Panc1 (cell line): ENCODE data around the gene FBXO24. TPM values are rescaled to one million over a fixed set of nuclear protein-coding genes. Genes with fewer than 3 reads are reported as not detected.

ENCODE experiments used
- ATAC-seq: fragments of 200-7000 bp; cut with Tn5 transposase; 2 replicates; pipeline ENCODE4 v1.9.1; 2020; ENCODE audit warnings: mild to moderate bottlenecking, moderate library complexity
- BruUV-seq: library from RNA; stranded (reverse); fragments of 400-500 nt; replicated peaks from 2 replicates; lab custom pipeline; 2021; lab: Mats Ljungman, UMichigan
- CTCF ChIA-PET: fragments of 300-600 bp; sonication (Branson Sonifier 250); formaldehyde crosslinking; loops from one replicate; lab custom pipeline; 2022; ENCODE audit warnings: antibody characterized with exemption; lab: Charles Lee
- POLR2A ChIA-PET: fragments of 300-600 bp; sonication (Branson Sonifier 250); formaldehyde crosslinking; loops from one replicate; lab custom pipeline; 2022; ENCODE audit warnings: antibody characterized with exemption; lab: Charles Lee
- DNase-seq: peaks from one replicate; pipeline ENCODE4 v3.0.0-alpha.2; 2010; ENCODE audit warnings: low read depth, low spot score
- H3K27ac ChIP-seq: 2 replicates; pipeline ENCODE4 v1.5.1; 2011; ENCODE audit warnings: mild to moderate bottlenecking, low read length, inconsistent platforms
- H3K27me3 ChIP-seq: fragments of 200-500 bp; sonication (Bioruptor generic); 2 replicates; pipeline ENCODE4 v1.6.0; 2014; ENCODE audit warnings: low read length, inconsistent platforms; ENCODE audit not compliant: control insufficient read depth, insufficient read depth
- H3K36me3 ChIP-seq: fragments of 200-500 bp; sonication (Bioruptor generic); 2 replicates; pipeline ENCODE4 v1.5.1; 2014; ENCODE audit warnings: inconsistent platforms, mild to moderate bottlenecking, low read length, moderate library complexity; ENCODE audit not compliant: control insufficient read depth, insufficient read depth
- H3K4me1 ChIP-seq: 2 replicates; pipeline ENCODE4 v1.5.1; 2011; ENCODE audit warnings: inconsistent platforms, mild to moderate bottlenecking, low read length, moderate library complexity; ENCODE audit not compliant: control insufficient read depth, insufficient read depth
- H3K4me3 ChIP-seq, 2 experiments: 2 replicates each; pipeline ENCODE4 v1.5.1; 2011 to 2012; ENCODE audit warnings: low read depth in 2 of 2, low read length in 2 of 2, mild to moderate bottlenecking in 2 of 2, inconsistent platforms in 1 of 2, moderate library complexity in 1 of 2
- H3K9me3 ChIP-seq: fragments of 200-500 bp; sonication (Bioruptor generic); 2 replicates; pipeline ENCODE4 v1.5.1; 2014; ENCODE audit warnings: low read depth, mild to moderate bottlenecking, inconsistent platforms, low read length, moderate library complexity; ENCODE audit not compliant: control insufficient read depth, insufficient read depth
- POLR2AphosphoS5 ChIP-seq: IDR thresholded peaks from 2 replicates; pipeline ENCODE4 v1.6.1; 2012; ENCODE audit warnings: mild to moderate bottlenecking, low read depth, low read length, moderate library complexity
- SIN3A ChIP-seq: IDR thresholded peaks from 2 replicates; pipeline ENCODE4 v1.6.1; 2012; ENCODE audit warnings: low read depth, mild to moderate bottlenecking, low read length, moderate library complexity, borderline replicate concordance; ENCODE audit not compliant: insufficient read depth
- TCF7L2 ChIP-seq: IDR thresholded peaks from 2 replicates; pipeline ENCODE4 v1.6.1; 2011; ENCODE audit warnings: mild to moderate bottlenecking, low read depth, low read length, inconsistent platforms
- in situ Hi-C: cut with HindIII; loops from 2 replicates; pipeline ENCODE4 v1.10.0; 2016; ENCODE audit warnings: low sequenced_read_pairs, low pct_unique_long_range_greater_than_20kb
- intact Hi-C: fragments of 100-400 bp; cut with micrococcal nuclease; formaldehyde crosslinking; loops from one replicate; pipeline ENCODE4 v1.10.0; 2022; ENCODE audit not compliant: unreplicated experiment
- total RNA-seq: library from RNA; stranded (reverse); gene quantifications from one replicate; pipeline ENCODE4 v1.2.1, GENCODE V29; 2021; ENCODE audit not compliant: unreplicated experiment
- TF ChIP-seq, protein P1 (sequence below): fragments of 450-650 bp; IDR thresholded peaks from 2 replicates; pipeline ENCODE4 v1.5.1; 2017; ENCODE audit warnings: mild to moderate bottlenecking
- TF ChIP-seq, protein P2 (sequence below), 2 experiments: IDR thresholded peaks; 2 replicates each; pipeline ENCODE4 v1.6.1; 2011 to 2012; ENCODE audit warnings: low read depth in 2 of 2, control low read depth in 1 of 2, low read length in 1 of 2, mild to moderate bottlenecking in 1 of 2, moderate library complexity in 1 of 2; ENCODE audit not compliant: insufficient read depth in 1 of 2

Gene FBXO24
- total RNA-seq, 1 experiment from 2014 or later, result 0.59 TPM

- CTCF ChIA-PET, result no interaction called here
- in situ Hi-C loops, result no loop called here
- no peak for ATAC-seq
These were observed 55.3 kb downstream of the FBXO24 start, which contains the start of gene TFR2 for GRCh38 chr7:100641463-100641859. Gene TFR2, minus strand, starts transcription at chr7:100641552. Its CDS starts 43 bp downstream, at chr7:100641509.

DNA sequence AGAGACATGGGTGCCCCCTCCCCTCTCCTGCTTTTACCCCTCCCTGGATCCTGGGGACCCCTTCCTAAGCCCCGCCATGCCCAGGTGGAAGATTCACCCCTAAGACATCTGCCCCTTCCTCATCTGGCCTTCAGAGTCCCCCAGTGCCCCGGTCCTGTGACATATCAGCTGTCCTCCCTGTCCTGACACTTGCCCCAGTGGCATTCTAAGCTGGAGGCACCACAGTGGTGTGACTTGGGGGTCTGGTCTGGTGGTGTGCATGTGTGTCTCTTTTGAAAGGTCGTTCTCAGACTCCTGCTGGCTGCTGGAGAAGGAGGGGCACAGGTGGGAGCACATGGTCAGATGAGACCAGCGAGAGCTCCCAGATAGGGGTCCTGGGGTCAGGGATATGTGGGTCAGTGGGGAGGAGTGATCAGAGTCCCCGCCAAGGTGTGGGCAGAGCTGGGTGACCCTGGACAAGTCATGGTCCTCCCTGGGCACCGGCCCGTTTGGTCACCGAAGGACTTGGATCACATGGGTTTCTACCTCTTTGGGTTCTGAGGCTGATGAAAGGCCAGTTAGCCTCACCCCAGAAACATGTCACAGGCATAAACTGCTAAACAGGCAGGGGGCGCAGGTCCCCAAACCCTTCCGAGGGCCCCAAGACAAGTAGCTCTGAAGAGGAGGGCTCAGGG lies 55.9 kb downstream of the FBXO24 start:
- no peaks in the 10 kb centered on the region for H3K4me1 ChIP-seq
- no peak overlapping the region for H3K4me3 ChIP-seq
- in situ Hi-C loops (no loop called here), intact Hi-C loops (no loop called here)
- TF ChIP-seq, protein P1, sequence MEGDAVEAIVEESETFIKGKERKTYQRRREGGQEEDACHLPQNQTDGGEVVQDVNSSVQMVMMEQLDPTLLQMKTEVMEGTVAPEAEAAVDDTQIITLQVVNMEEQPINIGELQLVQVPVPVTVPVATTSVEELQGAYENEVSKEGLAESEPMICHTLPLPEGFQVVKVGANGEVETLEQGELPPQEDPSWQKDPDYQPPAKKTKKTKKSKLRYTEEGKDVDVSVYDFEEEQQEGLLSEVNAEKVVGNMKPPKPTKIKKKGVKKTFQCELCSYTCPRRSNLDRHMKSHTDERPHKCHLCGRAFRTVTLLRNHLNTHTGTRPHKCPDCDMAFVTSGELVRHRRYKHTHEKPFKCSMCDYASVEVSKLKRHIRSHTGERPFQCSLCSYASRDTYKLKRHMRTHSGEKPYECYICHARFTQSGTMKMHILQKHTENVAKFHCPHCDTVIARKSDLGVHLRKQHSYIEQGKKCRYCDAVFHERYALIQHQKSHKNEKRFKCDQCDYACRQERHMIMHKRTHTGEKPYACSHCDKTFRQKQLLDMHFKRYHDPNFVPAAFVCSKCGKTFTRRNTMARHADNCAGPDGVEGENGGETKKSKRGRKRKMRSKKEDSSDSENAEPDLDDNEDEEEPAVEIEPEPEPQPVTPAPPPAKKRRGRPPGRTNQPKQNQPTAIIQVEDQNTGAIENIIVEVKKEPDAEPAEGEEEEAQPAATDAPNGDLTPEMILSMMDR, result no peak
- DNase-seq (no peak), ATAC-seq (no peak)
- H3K27ac ChIP-seq, result no peak overlapping the region
- no TSS peak for BruUV-seq
- H3K36me3 ChIP-seq, result no peaks in the 10 kb centered on the region
- H3K9me3 ChIP-seq, result no peaks in the 10 kb centered on the region
- no peaks in the 10 kb centered on the region for H3K27me3 ChIP-seq
- ChIA-PET CTCF (interaction anchor here (0.6 kb wide), 1 partner anchor 123 kb away, joined by 3 read pairs; no protein-coding TSS in a partner anchor), POLR2A (no interaction called here)

More at GRCh38 chr7:100641463-100641859, 55.3 kb downstream of the FBXO24 start, which contains the start of gene TFR2:
- H3K36me3 ChIP-seq, result no peaks in the 10 kb centered on the region
- H3K9me3 ChIP-seq, result no peaks in the 10 kb centered on the region
- H3K4me1 ChIP-seq, result no peaks in the 10 kb centered on the region
- no peak within 1 kb of the TSS for H3K4me3 ChIP-seq
- no peak for TF ChIP-seq TCF7L2
- no peak for TF ChIP-seq SIN3A
- TF ChIP-seq, protein P2, sequence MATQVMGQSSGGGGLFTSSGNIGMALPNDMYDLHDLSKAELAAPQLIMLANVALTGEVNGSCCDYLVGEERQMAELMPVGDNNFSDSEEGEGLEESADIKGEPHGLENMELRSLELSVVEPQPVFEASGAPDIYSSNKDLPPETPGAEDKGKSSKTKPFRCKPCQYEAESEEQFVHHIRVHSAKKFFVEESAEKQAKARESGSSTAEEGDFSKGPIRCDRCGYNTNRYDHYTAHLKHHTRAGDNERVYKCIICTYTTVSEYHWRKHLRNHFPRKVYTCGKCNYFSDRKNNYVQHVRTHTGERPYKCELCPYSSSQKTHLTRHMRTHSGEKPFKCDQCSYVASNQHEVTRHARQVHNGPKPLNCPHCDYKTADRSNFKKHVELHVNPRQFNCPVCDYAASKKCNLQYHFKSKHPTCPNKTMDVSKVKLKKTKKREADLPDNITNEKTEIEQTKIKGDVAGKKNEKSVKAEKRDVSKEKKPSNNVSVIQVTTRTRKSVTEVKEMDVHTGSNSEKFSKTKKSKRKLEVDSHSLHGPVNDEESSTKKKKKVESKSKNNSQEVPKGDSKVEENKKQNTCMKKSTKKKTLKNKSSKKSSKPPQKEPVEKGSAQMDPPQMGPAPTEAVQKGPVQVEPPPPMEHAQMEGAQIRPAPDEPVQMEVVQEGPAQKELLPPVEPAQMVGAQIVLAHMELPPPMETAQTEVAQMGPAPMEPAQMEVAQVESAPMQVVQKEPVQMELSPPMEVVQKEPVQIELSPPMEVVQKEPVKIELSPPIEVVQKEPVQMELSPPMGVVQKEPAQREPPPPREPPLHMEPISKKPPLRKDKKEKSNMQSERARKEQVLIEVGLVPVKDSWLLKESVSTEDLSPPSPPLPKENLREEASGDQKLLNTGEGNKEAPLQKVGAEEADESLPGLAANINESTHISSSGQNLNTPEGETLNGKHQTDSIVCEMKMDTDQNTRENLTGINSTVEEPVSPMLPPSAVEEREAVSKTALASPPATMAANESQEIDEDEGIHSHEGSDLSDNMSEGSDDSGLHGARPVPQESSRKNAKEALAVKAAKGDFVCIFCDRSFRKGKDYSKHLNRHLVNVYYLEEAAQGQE (IDR thresholded peaks at IDR 0.05; ENCODE audit: insufficient read depth in 1 of 2, low read depth in 2 of 2, low read length in 1 of 2), result no peak
- TF ChIP-seq, protein P1, result no peak
- TF ChIP-seq POLR2AphosphoS5, result no peak
- H3K27me3 ChIP-seq, result no peaks in the 10 kb centered on the region
- POLR2A ChIA-PET, result no interaction called here
- no TSS peak for BruUV-seq
- no peak for DNase-seq
- H3K27ac ChIP-seq, result no peak within 1 kb of the TSS
- intact Hi-C loops, result no loop called here
